Thymus (tissue), 11 donors: ENCODE measurements around the gene IGHMBP2. TPM values are rescaled to one million over a fixed set of nuclear protein-coding genes. Genes with fewer than 3 reads are reported as not detected.

ENCODE experiments used
- DNase-seq, 9 donors: peaks; one replicate each; pipeline ENCODE4 v3.0.0-alpha.2; 2013; ENCODE audit warnings: low spot score in 9 of 9, low read depth in 6 of 9, missing footprints in 1 of 9
- H3K27ac ChIP-seq, 2 donors: one replicate each; pipeline ENCODE4 v1.5.1; 2013; ENCODE audit warnings: control low read depth in 1 of 2, low read depth in 1 of 2, low read length in 1 of 2, mild to moderate bottlenecking in 1 of 2, moderate library complexity in 1 of 2
- H3K27me3 ChIP-seq, 2 donors: one replicate each; pipeline ENCODE4 v1.5.1; 2013; ENCODE audit warnings: low read length in 1 of 2; ENCODE audit not compliant: control insufficient read depth in 2 of 2, insufficient read depth in 1 of 2
- H3K36me3 ChIP-seq, 2 donors: one replicate each; pipeline ENCODE4 v1.5.1; 2013; ENCODE audit warnings: low read length in 1 of 2, mild to moderate bottlenecking in 1 of 2, moderate library complexity in 1 of 2; ENCODE audit not compliant: control insufficient read depth in 2 of 2, insufficient read depth in 2 of 2
- H3K4me1 ChIP-seq, 2 donors: one replicate each; pipeline ENCODE4 v1.5.1; 2013; ENCODE audit warnings: low read length in 2 of 2; ENCODE audit not compliant: control insufficient read depth in 2 of 2, insufficient read depth in 2 of 2
- H3K4me3 ChIP-seq, 2 donors: one replicate each; pipeline ENCODE4 v1.5.1; 2013; ENCODE audit warnings: low read length in 2 of 2, control low read depth in 1 of 2, mild to moderate bottlenecking in 1 of 2
- H3K9me3 ChIP-seq, 2 donors: one replicate each; pipeline ENCODE4 v1.5.1; 2013; ENCODE audit warnings: low read length in 1 of 2, mild to moderate bottlenecking in 1 of 2; ENCODE audit not compliant: control insufficient read depth in 2 of 2, insufficient read depth in 1 of 2
- WGBS: extraction: QIAGEN DNeasy Blood & Tissue Kit; methylation state at CpG from one replicate; pipeline ENCODE4 v1.1.7; 2013; 5-methylcytosine and 5-hydroxymethylcytosine counted together
- polyA plus RNA-seq: library from polyadenylated mRNA; stranded (reverse); fragments of 200-250 nt; gene quantifications from one replicate; pipeline ENCODE4 v1.2.3, GENCODE V29; 2013
- total RNA-seq: library from RNA; stranded (reverse); fragments of 120-200 nt; gene quantifications from one replicate; pipeline ENCODE4 v1.2.4, GENCODE V29; 2013
- donor health status: healthy.

Gene IGHMBP2
- total and polyA plus RNA-seq, 2 donors, result 5.2 to 19.0 TPM

DNA sequence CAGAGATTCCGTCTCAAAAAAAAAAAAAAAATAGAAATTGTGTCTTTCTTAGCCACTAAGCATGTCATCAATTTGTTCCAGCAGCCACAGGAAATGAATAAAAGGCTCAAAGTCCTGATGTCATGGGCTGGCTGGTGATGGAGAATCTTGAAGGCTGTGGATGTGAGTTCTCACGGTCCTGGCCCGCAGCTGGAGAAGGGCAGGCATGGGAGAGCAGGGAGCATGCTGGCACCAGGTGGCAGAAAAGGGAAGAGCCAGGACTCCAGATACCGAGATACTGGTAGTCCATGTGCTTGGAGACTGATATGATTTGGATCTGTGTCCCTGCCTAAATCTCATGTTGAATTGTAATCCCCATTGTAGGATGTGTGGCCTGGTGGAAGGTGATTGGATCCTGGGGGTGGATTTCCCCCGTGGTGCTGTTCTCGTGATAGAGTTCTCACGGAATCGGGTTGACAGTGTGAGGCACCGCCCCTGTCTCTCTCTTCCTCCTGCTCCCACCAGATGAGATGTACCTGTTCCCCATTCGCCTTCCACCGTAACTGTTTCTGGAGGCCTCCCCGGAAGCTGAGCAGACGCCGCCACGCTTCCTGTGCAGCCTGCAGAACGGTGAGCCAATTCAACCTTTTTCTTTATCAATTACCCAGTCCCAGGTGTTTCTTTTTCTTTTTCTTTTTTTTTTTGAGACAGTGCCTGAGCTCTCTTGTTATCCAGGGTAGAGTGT lies 59.0 kb downstream of the IGHMBP2 start:
- peak in 6 of 9 donors; percentile 4 to 45 (median 30) for DNase-seq
- WGBS, result 61% methylated on average over 16 of the region's 16 CpGs
- Histone ChIP-seq H3K4me3 (no peak overlapping the region), H3K9me3 (peaks cover 0 to 15% of the 10 kb centered on the region in 2 donors), H3K4me1 (peaks cover 0 to 17% of the 10 kb centered on the region in 2 donors), H3K27me3 (no peaks in the 10 kb centered on the region), H3K27ac (peak overlapping the region; percentile 15 to 44), H3K36me3 (no peaks in the 10 kb centered on the region)

DNA sequence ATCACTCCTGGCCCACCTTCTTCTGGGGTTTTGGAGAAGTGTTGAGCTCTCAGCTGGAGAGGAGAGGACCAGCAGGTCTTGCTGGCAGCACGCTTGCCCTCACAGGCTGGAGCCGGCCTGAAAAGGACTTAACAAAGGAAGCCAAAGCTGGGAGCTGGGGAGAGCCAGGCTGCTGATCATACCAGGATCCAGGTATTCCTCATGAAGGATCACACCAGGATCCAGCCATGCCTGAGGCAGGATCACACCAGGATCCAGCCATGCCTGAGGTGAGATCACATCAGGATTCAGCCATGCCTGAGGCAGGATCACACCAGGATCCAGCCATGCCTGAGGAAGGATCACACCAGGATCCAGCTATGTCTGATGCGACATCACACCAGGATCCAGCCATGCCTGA lies 60.1 kb downstream of the IGHMBP2 start:
- H3K36me3 ChIP-seq, result no peaks in the 10 kb centered on the region
- peaks cover 0 to 15% of the 10 kb centered on the region in 2 donors for H3K9me3 ChIP-seq
- WGBS, result 98% methylated on average over 3 of the region's 3 CpGs
- peaks cover 0 to 17% of the 10 kb centered on the region in 2 donors for H3K4me1 ChIP-seq
- H3K27ac ChIP-seq, result no peak overlapping the region
- H3K4me3 ChIP-seq, result no peak overlapping the region
- DNase-seq, result no peak
- no peaks in the 10 kb centered on the region for H3K27me3 ChIP-seq

DNA sequence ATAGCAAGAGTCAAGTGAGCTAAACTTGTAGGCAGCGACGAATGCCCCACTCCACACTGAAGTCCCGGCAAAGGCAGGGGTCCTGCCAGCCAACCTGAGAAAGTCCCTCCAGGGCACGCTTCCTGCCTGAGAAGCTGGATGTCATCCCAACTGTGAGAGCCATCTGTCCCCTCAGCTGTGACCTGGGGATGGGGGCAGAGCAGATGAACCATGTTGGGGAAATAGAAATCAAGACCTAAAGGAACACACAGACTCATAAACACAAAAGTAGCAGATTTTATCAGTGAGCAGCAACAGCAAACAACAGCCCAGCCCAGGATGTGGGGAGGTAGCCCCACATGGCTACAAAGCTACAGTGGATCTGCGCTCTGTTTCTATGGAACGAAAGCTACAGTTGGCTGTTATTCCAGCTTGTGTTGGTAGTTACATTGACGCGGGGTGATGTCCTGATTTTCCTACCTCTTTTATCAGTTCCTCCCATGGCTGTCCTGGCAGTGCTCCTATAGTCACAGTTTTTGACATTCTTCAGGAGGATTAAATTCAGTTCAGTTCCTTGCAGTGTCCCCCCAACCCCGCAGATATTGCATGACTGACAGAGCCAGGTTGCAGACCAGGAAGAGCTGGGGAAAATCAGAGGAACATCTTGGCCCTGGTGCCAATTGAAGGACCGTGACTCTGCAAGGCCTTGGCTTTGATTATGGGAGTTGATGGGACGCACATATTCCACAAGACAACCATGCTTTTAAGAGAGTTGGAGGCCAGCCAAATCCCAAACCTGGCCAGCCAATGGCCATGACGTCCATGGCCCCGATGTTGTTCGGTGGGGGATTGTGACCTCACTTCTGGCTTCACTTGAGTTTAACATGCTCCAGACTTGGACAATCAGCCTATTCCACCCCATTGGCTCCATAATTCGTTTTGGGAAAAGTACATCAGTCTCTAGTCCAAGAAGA lies 62.5 kb downstream of the IGHMBP2 start:
- peak in 2 of 9 donors; percentile 28 to 33 for DNase-seq
- Histone ChIP-seq H3K27ac (no peak overlapping the region), H3K9me3 (peaks cover 0 to 15% of the 10 kb centered on the region in 2 donors), H3K36me3 (no peaks in the 10 kb centered on the region), H3K4me3 (no peak overlapping the region), H3K27me3 (peaks cover 0 to 3% of the 10 kb centered on the region in 2 donors), H3K4me1 (peaks cover 0 to 17% of the 10 kb centered on the region in 2 donors)
- 88% methylated on average over 15 of the region's 15 CpGs for WGBS

DNA sequence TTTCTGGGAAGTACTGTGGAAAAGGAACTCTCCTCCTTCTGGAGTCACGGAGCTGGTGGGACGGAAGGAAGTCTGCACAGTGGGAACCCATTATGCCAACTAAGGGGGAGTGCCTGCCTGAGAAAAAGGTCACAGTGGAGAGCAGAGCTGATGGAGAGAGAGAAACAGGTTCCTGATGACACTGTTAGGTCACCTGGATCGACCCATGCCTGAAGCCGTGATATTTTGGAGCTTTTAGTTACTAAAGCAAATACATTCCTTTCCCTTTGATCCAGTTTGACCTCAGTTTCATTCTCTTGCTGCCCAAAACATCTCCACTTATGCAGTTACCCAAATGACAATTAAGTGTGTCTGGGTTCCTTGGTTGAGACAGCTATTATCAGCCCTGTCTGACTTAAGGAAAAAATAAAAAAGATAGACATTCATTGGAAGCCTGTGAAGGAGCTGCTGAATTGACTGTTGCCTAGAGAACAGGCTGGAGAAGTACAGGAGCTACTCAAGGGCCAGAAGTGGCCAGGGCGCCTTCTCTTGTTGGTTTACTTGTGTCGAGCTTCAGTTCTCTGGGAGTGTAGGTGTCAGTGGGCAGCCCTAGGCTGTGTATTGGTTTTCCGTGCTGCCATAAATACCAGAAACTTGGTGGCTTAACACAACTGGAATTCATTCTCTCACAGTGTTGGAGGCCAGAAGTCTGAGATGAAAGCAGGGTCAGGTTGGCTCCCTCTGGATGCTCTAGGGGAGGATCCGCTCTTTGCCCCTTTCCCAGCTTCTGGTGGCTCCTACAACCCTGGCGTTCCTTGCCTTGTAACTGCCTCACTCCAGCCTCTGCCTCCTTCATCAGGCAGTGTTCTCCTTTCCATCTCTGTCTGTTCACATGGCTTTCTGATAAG lies 63.4 kb downstream of the IGHMBP2 start:
- H3K4me1 ChIP-seq, result peaks cover 0 to 17% of the 10 kb centered on the region in 2 donors
- whole genome bisulfite sequencing, result 96% methylated on average over 9 of the region's 9 CpGs
- no peak overlapping the region for H3K4me3 ChIP-seq
- peaks cover 0 to 6% of the 10 kb centered on the region in 2 donors for H3K27me3 ChIP-seq
- H3K36me3 ChIP-seq, result no peaks in the 10 kb centered on the region
- peaks cover 0 to 10% of the 10 kb centered on the region in 2 donors for H3K9me3 ChIP-seq
- no peak overlapping the region for H3K27ac ChIP-seq
- no peak for DNase-seq

DNA sequence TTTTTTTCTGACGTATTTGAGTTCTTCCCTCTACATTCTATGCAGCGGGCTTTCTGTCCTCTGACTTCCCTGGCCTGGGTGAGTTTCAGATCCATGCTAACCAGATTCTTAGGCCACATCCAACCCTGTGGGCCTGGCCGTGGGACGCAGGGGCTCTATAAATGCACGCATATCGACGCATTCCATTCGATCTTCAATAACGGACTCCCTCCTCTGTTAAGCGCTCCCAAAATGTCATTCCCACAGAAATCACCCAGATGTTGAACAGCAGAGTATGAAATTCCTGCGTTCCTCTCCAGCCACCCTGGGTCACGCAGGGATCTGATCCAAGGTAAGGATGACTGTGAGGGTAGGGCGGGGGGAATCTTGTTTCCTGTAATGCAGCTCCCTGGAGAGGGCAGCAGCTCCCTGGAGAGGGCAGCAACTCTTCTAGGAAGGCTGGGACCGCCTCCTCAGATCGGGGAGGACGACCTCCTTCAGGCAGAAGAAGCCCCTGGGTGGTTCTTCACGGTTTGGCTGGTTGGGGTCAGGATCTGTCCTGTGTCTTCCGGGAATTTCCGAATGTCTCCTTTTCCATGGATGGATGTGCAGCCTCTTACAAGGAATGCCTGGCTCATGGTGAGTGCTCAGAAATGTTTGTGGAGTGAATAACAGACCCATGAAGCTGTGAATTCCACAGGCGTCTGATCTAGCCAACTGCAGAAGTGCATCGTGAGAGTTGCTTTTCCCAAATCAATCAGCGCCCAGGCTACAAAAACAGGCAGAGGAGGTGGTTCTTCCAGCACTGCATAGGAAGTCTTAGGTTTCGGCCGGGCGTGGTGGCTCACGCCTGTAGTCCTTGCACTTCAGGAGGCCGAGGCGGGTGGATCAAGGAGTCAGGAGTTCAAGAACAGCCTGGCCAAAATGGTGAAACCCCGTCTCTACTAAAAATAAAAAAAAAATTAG lies 64.9 kb downstream of the IGHMBP2 start:
- Histone ChIP-seq H3K27me3 (peaks cover 0 to 6% of the 10 kb centered on the region in 2 donors), H3K4me1 (peaks cover 0 to 10% of the 10 kb centered on the region in 2 donors), H3K27ac (no peak overlapping the region), H3K9me3 (peaks cover 0 to 6% of the 10 kb centered on the region in 2 donors), H3K4me3 (no peak overlapping the region), H3K36me3 (no peaks in the 10 kb centered on the region)
- 84% methylated on average over 29 of the region's 29 CpGs for WGBS
- DNase-seq, result no peak

DNA sequence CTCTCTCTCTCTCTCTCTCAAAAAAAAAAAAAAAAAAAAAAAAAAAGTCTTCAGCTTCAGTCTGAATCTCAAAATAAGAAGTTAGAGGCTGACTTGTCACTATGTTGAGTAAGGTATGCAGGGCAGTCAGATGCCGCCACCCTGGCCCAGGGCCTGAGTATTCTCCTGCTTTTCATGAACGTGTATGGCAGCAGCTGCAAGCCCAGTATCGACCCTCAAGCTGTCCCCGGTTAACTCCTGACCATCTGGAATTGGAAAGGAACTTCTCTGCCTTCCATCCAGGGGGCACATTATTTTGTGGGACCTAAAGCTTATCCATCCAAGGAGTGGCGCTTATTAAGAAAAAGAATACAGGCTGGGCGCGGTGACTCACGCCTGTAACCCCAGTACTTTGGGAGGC lies 65.7 kb downstream of the IGHMBP2 start:
- Histone ChIP-seq H3K27me3 (peaks cover 0 to 6% of the 10 kb centered on the region in 2 donors), H3K4me3 (no peak overlapping the region), H3K36me3 (no peaks in the 10 kb centered on the region), H3K27ac (no peak overlapping the region), H3K9me3 (no peaks in the 10 kb centered on the region), H3K4me1 (peaks cover 0 to 10% of the 10 kb centered on the region in 2 donors)
- 84% methylated on average over 8 of the region's 8 CpGs for WGBS
- DNase-seq, result no peak

DNA sequence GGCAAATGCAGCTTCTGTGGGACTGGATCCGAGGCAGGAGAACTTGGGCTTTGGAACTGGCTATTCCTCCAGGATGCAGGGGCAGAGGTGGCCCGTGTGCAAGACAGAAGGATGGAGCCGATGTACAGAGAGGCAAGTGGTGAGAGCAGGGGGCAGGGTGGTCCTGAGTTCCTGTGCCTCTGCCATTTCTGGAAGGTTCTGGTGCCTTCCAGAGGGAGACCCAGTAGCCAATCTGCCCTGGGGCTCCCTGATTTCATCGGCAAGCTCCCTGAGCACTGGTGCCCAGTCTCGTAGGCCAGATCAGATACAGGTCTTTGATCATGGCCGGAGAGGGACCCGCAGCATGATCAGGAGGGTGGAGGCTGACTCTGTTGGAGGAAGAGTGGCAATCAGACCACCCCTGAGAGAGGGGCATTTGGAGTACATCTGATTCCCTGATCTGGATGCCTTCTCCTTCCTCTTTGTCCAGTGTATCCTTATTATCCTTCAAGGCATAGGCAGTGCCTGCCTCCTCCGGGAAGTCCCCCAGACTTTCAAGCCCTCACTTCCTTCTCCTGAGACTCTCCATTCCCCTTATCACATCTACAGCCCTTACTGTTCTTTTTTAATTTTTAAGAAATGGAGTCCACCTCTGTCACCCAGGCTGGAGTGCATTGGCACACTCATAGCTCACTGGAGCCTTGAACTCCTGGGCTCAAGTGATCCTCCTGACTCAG lies 67.4 kb downstream of the IGHMBP2 start:
- WGBS, result 92% methylated on average over 8 of the region's 8 CpGs
- no peak overlapping the region for H3K27ac ChIP-seq
- DNase-seq, result no peak

More for the DNA sequence above, 67.4 kb downstream of the IGHMBP2 start:
- Histone ChIP-seq H3K36me3 (no peaks in the 10 kb centered on the region), H3K4me1 (peaks cover 0 to 5% of the 10 kb centered on the region in 2 donors), H3K27me3 (peaks cover 0 to 6% of the 10 kb centered on the region in 2 donors), H3K9me3 (no peaks in the 10 kb centered on the region), H3K4me3 (no peak overlapping the region)
